Measurements from ENCODE around the gene PITX3. TPM values are rescaled to one million over a fixed set of nuclear protein-coding genes. Genes with fewer than 3 reads are reported as not detected.

Gene PITX3
- total RNA-seq, 4 donors from 2014 or later: not detected

DNA sequence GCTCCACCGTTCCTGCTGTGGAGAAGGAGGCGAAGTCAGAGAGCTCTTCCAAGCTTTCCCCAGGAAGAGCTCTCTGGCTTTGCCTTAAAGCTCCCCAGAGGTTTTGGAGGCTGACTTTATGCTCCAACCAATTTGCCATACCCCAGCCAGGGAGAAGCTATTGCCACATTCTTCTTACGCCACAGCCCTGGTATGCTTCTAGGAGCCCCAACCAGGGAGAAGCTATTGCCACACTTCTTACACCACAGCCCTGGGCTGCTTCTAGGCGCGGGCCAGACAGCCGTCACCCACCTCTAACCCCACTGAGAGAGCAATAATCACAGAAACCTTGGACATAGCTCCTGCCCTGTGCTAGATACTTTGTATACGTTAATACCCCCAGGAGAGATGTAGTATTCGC is 14.3 kb downstream of the PITX3 start:
- Histone ChIP-seq H3K4me3 (no peak overlapping the region), H3K27me3 (peaks cover 0 to 10% of the 10 kb centered on the region in 2 donors), H3K9me3 (no peaks in the 10 kb centered on the region), H3K4me1 (peaks cover 0 to 28% (median 14%) of the 10 kb centered on the region in 4 donors), H3K27ac (no peak overlapping the region), H3K36me3 (no peaks in the 10 kb centered on the region)
- TF ChIP-seq POLR2A (IDR thresholded peaks at IDR 0.05): no peak
- TF ChIP-seq, protein P1, sequence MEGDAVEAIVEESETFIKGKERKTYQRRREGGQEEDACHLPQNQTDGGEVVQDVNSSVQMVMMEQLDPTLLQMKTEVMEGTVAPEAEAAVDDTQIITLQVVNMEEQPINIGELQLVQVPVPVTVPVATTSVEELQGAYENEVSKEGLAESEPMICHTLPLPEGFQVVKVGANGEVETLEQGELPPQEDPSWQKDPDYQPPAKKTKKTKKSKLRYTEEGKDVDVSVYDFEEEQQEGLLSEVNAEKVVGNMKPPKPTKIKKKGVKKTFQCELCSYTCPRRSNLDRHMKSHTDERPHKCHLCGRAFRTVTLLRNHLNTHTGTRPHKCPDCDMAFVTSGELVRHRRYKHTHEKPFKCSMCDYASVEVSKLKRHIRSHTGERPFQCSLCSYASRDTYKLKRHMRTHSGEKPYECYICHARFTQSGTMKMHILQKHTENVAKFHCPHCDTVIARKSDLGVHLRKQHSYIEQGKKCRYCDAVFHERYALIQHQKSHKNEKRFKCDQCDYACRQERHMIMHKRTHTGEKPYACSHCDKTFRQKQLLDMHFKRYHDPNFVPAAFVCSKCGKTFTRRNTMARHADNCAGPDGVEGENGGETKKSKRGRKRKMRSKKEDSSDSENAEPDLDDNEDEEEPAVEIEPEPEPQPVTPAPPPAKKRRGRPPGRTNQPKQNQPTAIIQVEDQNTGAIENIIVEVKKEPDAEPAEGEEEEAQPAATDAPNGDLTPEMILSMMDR (IDR thresholded peaks at IDR 0.05): no peak
- no peak for DNase-seq

DNA sequence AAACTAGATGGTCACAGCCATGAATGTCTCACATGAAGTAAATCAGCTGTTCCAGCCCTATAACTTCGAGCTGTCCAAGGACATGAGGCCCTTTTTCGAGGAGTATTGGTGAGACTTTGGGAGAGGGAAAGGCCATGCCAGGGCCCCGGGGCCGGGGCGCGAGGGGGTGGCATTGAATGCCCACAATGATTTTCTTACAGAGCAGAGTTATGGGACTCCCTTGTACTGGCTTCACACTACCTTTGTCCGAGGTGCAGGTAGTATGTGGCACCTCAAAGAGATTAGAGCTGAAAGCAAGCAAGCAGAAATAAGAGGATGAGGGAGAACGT is 14.8 kb downstream of the PITX3 start:
- Histone ChIP-seq H3K27me3 (peaks cover 0 to 9% of the 10 kb centered on the region in 2 donors), H3K27ac (no peak overlapping the region), H3K4me3 (peak overlapping the region in 2 of 4 donors; percentile 31 to 35), H3K36me3 (no peaks in the 10 kb centered on the region), H3K4me1 (peaks cover 0 to 23% (median 11%) of the 10 kb centered on the region in 4 donors), H3K9me3 (no peaks in the 10 kb centered on the region)
- DNase-seq: no peak
- TF ChIP-seq POLR2A (IDR thresholded peaks at IDR 0.05): no peak
- TF ChIP-seq, protein P1 (IDR thresholded peaks at IDR 0.05): no peak

DNA sequence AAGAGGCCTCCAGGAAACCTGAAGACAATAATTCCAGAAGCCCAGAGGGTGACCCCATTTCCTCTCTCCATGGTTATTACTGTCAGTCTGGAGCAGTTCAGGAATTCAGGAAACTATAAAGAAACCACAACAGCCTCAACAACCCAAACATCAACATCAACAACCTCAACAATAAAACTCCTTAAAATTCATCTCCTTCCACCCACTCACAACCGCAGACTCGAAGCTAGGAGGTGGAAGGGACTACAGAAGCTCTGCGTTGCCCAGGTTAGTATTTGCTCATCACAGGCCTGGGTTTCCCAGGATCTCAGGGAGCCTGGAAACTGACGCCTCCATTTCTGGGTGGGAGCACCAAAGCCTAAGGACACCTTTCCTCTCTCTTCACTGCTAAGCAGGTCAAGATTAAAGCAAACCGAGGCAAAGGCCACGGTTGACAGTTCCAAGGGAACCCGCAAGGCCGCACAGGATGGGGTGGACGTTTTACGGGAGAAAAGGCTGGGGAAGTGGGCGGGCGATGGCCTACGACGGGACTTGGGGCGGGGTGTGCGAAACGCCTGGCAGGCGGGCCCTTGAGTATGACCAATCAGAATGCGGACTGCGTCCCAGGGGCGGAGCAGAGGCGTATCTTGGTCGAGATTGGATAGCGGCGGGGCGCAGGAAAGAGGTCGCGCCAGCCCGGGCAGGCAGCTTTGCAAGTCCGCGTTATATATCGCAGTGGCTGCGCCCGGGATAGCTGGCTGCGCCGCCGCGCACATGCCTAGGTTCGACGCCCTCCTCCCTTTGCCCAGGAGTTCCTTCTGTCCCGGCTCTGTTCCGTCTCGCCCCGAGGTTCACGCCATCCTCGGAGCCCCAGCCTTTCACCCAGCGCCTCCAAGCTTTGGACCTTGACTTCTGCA is 15.4 kb downstream of the PITX3 start, which contains the start of gene ELOVL3:
Gene ELOVL3 (plus strand): TSS at position 654 of the 896 bp plus-strand sequence. CDS start 250 bp downstream, outside the sequence.
- Histone ChIP-seq H3K4me1 (peaks cover 0 to 17% (median 5%) of the 10 kb centered on the region in 4 donors), H3K27me3 (peaks cover 0 to 3% of the 10 kb centered on the region in 2 donors), H3K36me3 (no peaks in the 10 kb centered on the region), H3K4me3 (peak within 1 kb of the TSS in 3 of 4 donors; percentile 24 to 35 (median 31)), H3K27ac (peak within 1 kb of the TSS in 3 of 4 donors; percentile 18 to 58 (median 44)), H3K9me3 (no peaks in the 10 kb centered on the region)
- no peak for TF ChIP-seq POLR2A (IDR thresholded peaks at IDR 0.05)
- TF ChIP-seq, protein P1 (IDR thresholded peaks at IDR 0.05): no peak
- DNase-seq: peak; percentile 79 to 96 (median 92)

DNA sequence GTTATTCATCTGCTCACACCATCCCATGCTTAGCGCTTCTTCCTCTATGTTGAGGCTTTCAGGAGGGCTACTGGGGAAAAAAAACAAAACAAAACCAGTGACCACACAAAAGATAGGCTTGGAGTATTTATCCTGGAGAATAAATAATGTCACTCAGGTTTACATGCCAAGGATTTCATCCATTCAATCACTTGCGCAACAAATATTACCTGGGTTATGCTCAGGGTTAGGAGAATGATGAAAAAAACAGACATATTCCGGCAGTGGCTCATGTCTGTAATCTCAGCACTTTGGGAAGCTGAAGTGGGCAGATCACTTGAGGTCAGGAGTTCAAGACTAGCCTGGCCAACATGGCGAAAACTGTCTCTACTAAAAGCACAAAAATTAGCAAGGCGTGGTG is 18.5 kb downstream of the PITX3 start:
- DNase-seq: no peak
- Histone ChIP-seq H3K9me3 (no peaks in the 10 kb centered on the region), H3K4me3 (no peak overlapping the region), H3K27ac (no peak overlapping the region), H3K27me3 (no peaks in the 10 kb centered on the region), H3K36me3 (no peaks in the 10 kb centered on the region), H3K4me1 (peaks cover 0 to 5% (median 0%) of the 10 kb centered on the region in 4 donors)
- TF ChIP-seq, protein P1 (IDR thresholded peaks at IDR 0.05): no peak
- no peak for TF ChIP-seq POLR2A (IDR thresholded peaks at IDR 0.05)

DNA sequence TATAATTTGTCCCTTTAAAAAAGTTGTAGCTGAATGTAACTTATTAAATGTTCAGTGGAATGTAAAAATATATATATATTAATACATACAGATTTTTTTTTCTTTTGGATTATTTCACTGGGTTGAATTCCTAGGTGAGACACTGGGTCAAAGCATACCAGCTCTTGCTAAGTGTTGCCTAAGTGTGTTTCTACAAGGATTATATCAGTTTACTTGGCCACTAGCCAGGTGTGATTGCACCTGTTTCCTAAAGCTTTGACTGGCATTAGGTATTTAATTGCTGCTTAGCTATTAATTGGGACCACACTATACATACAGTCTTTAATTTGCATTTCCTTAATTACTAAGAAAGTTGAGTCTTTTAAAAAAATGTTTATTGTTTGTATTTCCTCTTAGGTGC is 20.7 kb downstream of the PITX3 start:
- Histone ChIP-seq H3K27ac (no peak overlapping the region), H3K4me3 (no peak overlapping the region), H3K9me3 (no peaks in the 10 kb centered on the region), H3K36me3 (no peaks in the 10 kb centered on the region), H3K27me3 (no peaks in the 10 kb centered on the region), H3K4me1 (no peaks in the 10 kb centered on the region)
- DNase-seq: no peak
- TF ChIP-seq POLR2A (IDR thresholded peaks at IDR 0.05): no peak
- TF ChIP-seq, protein P1 (IDR thresholded peaks at IDR 0.05): no peak

Measured in Peyer's patch (tissue), 4 donors.